Type B pancreatic cell (in vitro differentiated cells): ENCODE measurements around the gene RFC4. TPM values are rescaled to one million over a fixed set of nuclear protein-coding genes. Genes with fewer than 3 reads are reported as not detected.
A peak's percentile ranks its signal among the peaks of the same experiment; 100 is the strongest.

Experiments used
- DNase-seq: peaks from one replicate; pipeline ENCODE4 v3.0.0; 2021; ENCODE audit warnings: mixed read lengths; ENCODE audit not compliant: unreplicated experiment; ENCODE audit errors: extremely low spot score
- H3K27ac Mint-ChIP-seq: 2 replicates; pipeline ENCODE4 v1.8.0; 2021; ENCODE audit warnings: mild to moderate bottlenecking, mixed read lengths
- H3K27me3 Mint-ChIP-seq: 2 replicates; pipeline ENCODE4 v1.8.0; 2021; ENCODE audit warnings: mixed read lengths
- H3K36me3 Mint-ChIP-seq: 2 replicates; pipeline ENCODE4 v1.8.0; 2021; ENCODE audit warnings: mixed read lengths
- H3K4me1 Mint-ChIP-seq: one replicate; pipeline ENCODE4 v1.8.0; 2021; ENCODE audit warnings: mixed read lengths; ENCODE audit not compliant: unreplicated experiment
- H3K4me3 Mint-ChIP-seq: 2 replicates; pipeline ENCODE4 v1.8.0; 2021; ENCODE audit warnings: mild to moderate bottlenecking, mixed read lengths
- H3K9me3 Mint-ChIP-seq: 2 replicates; pipeline ENCODE4 v1.8.0; 2021; ENCODE audit warnings: mixed read lengths
- total RNA-seq: library from RNA; stranded (reverse); gene quantifications from 2 replicates; pipeline ENCODE4 v1.2.1, GENCODE V29; 2021; ENCODE audit warnings: low replicate concordance
- TF ChIP-seq, protein P1 (sequence below): fragments of 200-600 bp; sonication (generic); conservative IDR thresholded peaks from 2 replicates; pipeline ENCODE4 v1.5.0; 2021; ENCODE audit warnings: antibody characterized with exemption, mild to moderate bottlenecking

RFC4 gene
- total RNA-seq, 1 donor from 2014 or later, result 64.2 TPM

DNA sequence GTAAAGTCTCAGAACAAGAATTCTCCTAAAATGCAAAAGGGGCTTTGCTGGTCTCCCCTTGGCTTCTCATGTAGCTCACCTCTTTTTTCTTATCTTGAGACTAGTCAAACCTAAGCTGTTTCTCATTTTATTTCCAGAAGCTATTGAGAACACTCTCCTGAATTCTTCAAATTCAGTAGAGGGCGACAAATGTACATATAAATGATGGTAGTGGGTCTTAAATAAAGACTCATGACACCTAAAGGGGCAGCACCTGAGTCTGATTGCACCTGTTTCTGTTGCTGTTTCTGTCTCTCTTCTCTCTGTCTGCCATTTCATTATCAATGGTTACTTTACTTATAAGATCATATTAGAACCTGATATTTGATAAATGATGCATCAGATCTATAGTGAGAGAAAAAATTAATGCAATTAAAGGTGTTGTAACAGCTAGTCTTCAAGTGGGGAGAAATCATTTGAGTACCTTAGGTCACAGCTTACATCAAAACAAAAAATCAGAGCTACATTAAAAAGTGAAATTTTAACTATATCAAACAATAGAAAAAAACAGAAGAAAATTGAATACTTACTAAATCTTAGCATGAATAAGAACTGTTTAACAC, 43.2 kb upstream of the RFC4 start:
- Mint-ChIP-seq H3K27me3 (peaks cover 25% of the 10 kb centered on the region), H3K36me3 (no peaks in the 10 kb centered on the region), H3K9me3 (no peaks in the 10 kb centered on the region), H3K27ac (no peak overlapping the region), H3K4me1 (no peaks in the 10 kb centered on the region), H3K4me3 (no peak overlapping the region)
- TF ChIP-seq, protein P1, sequence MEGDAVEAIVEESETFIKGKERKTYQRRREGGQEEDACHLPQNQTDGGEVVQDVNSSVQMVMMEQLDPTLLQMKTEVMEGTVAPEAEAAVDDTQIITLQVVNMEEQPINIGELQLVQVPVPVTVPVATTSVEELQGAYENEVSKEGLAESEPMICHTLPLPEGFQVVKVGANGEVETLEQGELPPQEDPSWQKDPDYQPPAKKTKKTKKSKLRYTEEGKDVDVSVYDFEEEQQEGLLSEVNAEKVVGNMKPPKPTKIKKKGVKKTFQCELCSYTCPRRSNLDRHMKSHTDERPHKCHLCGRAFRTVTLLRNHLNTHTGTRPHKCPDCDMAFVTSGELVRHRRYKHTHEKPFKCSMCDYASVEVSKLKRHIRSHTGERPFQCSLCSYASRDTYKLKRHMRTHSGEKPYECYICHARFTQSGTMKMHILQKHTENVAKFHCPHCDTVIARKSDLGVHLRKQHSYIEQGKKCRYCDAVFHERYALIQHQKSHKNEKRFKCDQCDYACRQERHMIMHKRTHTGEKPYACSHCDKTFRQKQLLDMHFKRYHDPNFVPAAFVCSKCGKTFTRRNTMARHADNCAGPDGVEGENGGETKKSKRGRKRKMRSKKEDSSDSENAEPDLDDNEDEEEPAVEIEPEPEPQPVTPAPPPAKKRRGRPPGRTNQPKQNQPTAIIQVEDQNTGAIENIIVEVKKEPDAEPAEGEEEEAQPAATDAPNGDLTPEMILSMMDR, result peak; percentile 65
- no peak for DNase-seq

DNA sequence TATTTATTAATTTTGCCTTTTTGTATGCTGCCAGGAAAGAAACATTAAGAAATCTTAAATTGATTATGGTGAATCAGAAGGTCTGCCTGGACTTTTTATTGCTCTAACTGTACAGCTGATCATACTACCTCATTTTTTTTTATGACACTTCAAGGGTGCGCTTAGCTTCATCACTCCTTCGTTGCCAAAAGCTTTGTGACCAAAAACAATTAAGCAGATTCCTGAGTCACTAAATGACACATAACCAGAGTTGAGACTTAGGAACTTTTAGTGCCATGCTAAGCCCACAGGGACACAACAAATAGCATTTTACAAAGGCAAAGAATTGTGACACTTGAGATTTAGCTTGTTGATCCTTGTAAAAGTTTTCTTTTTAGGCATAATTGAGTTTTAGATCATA, 41.2 kb upstream of the RFC4 start:
- no peak for DNase-seq
- no peak overlapping the region for H3K27ac Mint-ChIP-seq
- no peak overlapping the region for H3K4me3 Mint-ChIP-seq
- no peaks in the 10 kb centered on the region for H3K36me3 Mint-ChIP-seq
- no peaks in the 10 kb centered on the region for H3K9me3 Mint-ChIP-seq
- H3K27me3 Mint-ChIP-seq, result peaks cover 25% of the 10 kb centered on the region
- no peaks in the 10 kb centered on the region for H3K4me1 Mint-ChIP-seq
- TF ChIP-seq, protein P1, result no peak

DNA sequence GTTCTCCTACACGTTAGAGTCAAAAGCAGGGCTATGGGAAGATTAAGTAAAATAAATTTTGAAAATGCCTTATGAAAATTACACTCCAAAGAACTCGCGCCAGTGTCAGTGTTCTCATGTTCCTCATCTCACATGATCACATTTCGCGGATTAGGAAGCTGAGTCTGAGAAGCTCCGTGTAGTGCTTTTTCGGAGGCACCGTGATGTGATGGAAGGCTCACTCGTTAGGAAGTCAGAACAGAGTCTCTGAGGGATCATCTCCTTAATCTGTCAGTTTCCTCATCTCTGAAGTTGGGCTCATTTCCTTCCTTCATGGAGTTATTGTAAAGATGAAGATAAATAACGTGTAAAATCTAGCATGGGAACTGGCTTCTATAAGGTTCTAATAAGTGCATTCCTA, 39.5 kb upstream of the RFC4 start:
- TF ChIP-seq, protein P1, result no peak
- H3K4me1 Mint-ChIP-seq, result no peaks in the 10 kb centered on the region
- H3K36me3 Mint-ChIP-seq, result no peaks in the 10 kb centered on the region
- H3K27ac Mint-ChIP-seq, result no peak overlapping the region
- no peaks in the 10 kb centered on the region for H3K9me3 Mint-ChIP-seq
- H3K27me3 Mint-ChIP-seq, result peaks cover 25% of the 10 kb centered on the region
- no peak for DNase-seq
- no peak overlapping the region for H3K4me3 Mint-ChIP-seq

DNA sequence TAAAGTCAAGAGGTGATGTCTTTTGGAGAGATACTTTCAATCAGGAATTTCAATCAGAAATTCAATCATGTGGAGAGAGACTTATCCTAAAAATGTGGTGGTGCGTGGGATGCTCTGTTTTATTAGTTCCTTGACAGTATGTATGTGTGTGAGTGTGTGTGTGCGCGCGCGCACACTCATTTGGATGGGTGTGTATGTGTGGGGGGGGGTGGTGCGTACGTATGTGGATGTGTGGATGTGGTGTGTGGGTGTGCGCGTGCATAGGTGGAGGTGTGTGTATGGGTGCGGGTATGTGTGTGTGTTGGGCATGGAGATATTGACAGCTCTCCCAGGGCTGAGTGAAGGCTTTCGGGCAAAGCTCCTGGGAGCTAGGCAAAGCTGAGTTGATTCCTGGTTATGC, 38.6 kb upstream of the RFC4 start:
- no peaks in the 10 kb centered on the region for H3K36me3 Mint-ChIP-seq
- peaks cover 25% of the 10 kb centered on the region for H3K27me3 Mint-ChIP-seq
- DNase-seq, result no peak
- no peaks in the 10 kb centered on the region for H3K9me3 Mint-ChIP-seq
- H3K4me3 Mint-ChIP-seq, result no peak overlapping the region
- TF ChIP-seq, protein P1, result no peak
- H3K27ac Mint-ChIP-seq, result peak overlapping the region; percentile 4
- H3K4me1 Mint-ChIP-seq, result no peaks in the 10 kb centered on the region

DNA sequence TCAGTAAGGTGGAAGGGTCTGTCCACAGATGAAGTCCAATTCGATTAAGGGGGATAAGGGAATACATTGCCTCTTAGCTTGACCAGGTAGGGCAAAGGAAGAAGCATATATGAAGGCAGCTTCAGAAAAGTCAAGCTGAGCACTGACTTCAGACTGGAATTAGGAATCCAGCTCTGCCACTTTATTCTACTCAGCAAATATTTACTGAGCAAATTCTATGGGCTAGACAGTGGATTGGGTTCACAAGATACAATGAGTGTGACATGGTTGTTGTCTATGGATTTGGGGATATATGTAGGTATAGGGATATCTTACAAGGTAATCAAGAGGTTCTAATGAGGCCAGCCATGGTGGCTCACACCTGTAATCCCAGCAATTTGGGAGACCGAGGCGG, 36.8 kb upstream of the RFC4 start:
- Mint-ChIP-seq H3K9me3 (no peaks in the 10 kb centered on the region), H3K4me3 (no peak overlapping the region), H3K36me3 (no peaks in the 10 kb centered on the region), H3K27ac (no peak overlapping the region), H3K4me1 (no peaks in the 10 kb centered on the region), H3K27me3 (peaks cover 21% of the 10 kb centered on the region)
- no peak for DNase-seq
- TF ChIP-seq, protein P1, result no peak
